ENCODE data around the gene MRPS35. TPM values are rescaled to one million over a fixed set of nuclear protein-coding genes. Genes with fewer than 3 reads are reported as not detected.

Gene MRPS35
- total and polyA plus RNA-seq, 2 donors from 2014 or later: 40.1 to 97.8 TPM

- H3K4me1 ChIP-seq (ENCODE audit: control insufficient read depth in 2 of 3, insufficient read depth in 2 of 3, low read depth in 1 of 3, low read length in 3 of 3): peaks cover 3 to 11% (median 10%) of the 10 kb centered on the region in 3 donors
- peak in 1 of 5 donors; percentile 12 for DNase-seq
- FAIRE-seq: no peak
- no peak for TF ChIP-seq CTCF (IDR thresholded peaks at IDR 0.05; ENCODE audit: borderline replicate concordance, extremely low read depth, insufficient read depth)
- H3K36me3 ChIP-seq (ENCODE audit: control insufficient read depth in 2 of 3, insufficient read depth in 3 of 3, low read length in 3 of 3): no peaks in the 10 kb centered on the region
- H3K4me3 ChIP-seq (ENCODE audit: low read length in 3 of 3): no peak overlapping the region
- H3K9ac ChIP-seq (ENCODE audit: low read length in 3 of 3): no peak overlapping the region
- H3K9me3 ChIP-seq (ENCODE audit: control insufficient read depth in 2 of 3, insufficient read depth in 1 of 3, low read length in 3 of 3): no peaks in the 10 kb centered on the region
- no peak overlapping the region for H3K27ac ChIP-seq (ENCODE audit: low read depth in 2 of 2, low read length in 2 of 2)
- intact Hi-C loops (cut with DNase I): no loop called here
- no peaks in the 10 kb centered on the region for H3K27me3 ChIP-seq (ENCODE audit: control insufficient read depth, insufficient read depth, low read length)
Observed at GRCh38 chr12:27782481-27782880, 71.8 kb downstream of the MRPS35 start.

GRCh38 chr12:27785882-27786570, 75.4 kb downstream of the MRPS35 start:
- Histone ChIP-seq H3K27ac (ENCODE audit: low read depth in 2 of 2, low read length in 2 of 2) (no peak overlapping the region), H3K4me1 (ENCODE audit: control insufficient read depth in 2 of 3, insufficient read depth in 2 of 3, low read depth in 1 of 3, low read length in 3 of 3) (peaks cover 3 to 5% (median 4%) of the 10 kb centered on the region in 3 donors), H3K36me3 (ENCODE audit: control insufficient read depth in 2 of 3, insufficient read depth in 3 of 3, low read length in 3 of 3) (no peaks in the 10 kb centered on the region), H3K4me3 (ENCODE audit: low read length in 3 of 3) (no peak overlapping the region), H3K9ac (ENCODE audit: low read length in 3 of 3) (no peak overlapping the region), H3K27me3 (ENCODE audit: control insufficient read depth, insufficient read depth, low read length) (no peaks in the 10 kb centered on the region), H3K9me3 (ENCODE audit: control insufficient read depth in 2 of 3, insufficient read depth in 1 of 3, low read length in 3 of 3) (no peaks in the 10 kb centered on the region)
- intact Hi-C loops (cut with DNase I): no loop called here
- TF ChIP-seq CTCF (IDR thresholded peaks at IDR 0.05; ENCODE audit: borderline replicate concordance, extremely low read depth, insufficient read depth): no peak
- no peak for DNase-seq
- FAIRE-seq: no peak

GRCh38 chr12:27787559-27787958, 76.9 kb downstream of the MRPS35 start:
- TF ChIP-seq CTCF (IDR thresholded peaks at IDR 0.05; ENCODE audit: borderline replicate concordance, extremely low read depth, insufficient read depth): no peak
- intact Hi-C loops (cut with DNase I): no loop called here
- FAIRE-seq: no peak
- Histone ChIP-seq H3K9me3 (ENCODE audit: control insufficient read depth in 2 of 3, insufficient read depth in 1 of 3, low read length in 3 of 3) (no peaks in the 10 kb centered on the region), H3K27me3 (ENCODE audit: control insufficient read depth, insufficient read depth, low read length) (no peaks in the 10 kb centered on the region), H3K9ac (ENCODE audit: low read length in 3 of 3) (no peak overlapping the region), H3K27ac (ENCODE audit: low read depth in 2 of 2, low read length in 2 of 2) (no peak overlapping the region), H3K36me3 (ENCODE audit: control insufficient read depth in 2 of 3, insufficient read depth in 3 of 3, low read length in 3 of 3) (peaks cover 0 to 7% (median 2%) of the 10 kb centered on the region in 3 donors), H3K4me3 (ENCODE audit: low read length in 3 of 3) (no peak overlapping the region), H3K4me1 (ENCODE audit: control insufficient read depth in 2 of 3, insufficient read depth in 2 of 3, low read depth in 1 of 3, low read length in 3 of 3) (no peaks in the 10 kb centered on the region)
- DNase-seq: no peak

All from kidney (tissue), 14 donors.